Endodermal cell (in vitro differentiated cells): ENCODE measurements around the gene PXDC1. TPM values are rescaled to one million over a fixed set of nuclear protein-coding genes. Genes with fewer than 3 reads are reported as not detected.
A peak's percentile ranks its signal among the peaks of the same experiment; 100 is the strongest.

Source experiments
- DNase-seq: peaks from one replicate; pipeline ENCODE4 v3.0.0-alpha.2; 2017
- H3K27ac ChIP-seq: 2 replicates; pipeline ENCODE4 v1.5.1; 2013; ENCODE audit warnings: mild to moderate bottlenecking, low read depth, low read length, moderate library complexity
- H3K27me3 ChIP-seq: 2 replicates; pipeline ENCODE4 v1.6.1; 2013; ENCODE audit warnings: mild to moderate bottlenecking, low read length, moderate library complexity; ENCODE audit not compliant: insufficient read depth, control insufficient read depth, poor library complexity, severe bottlenecking
- H3K36me3 ChIP-seq: 2 replicates; pipeline ENCODE4 v1.7.0; 2013; ENCODE audit warnings: mild to moderate bottlenecking, low read length, moderate library complexity; ENCODE audit not compliant: control insufficient read depth, insufficient read depth
- H3K4me1 ChIP-seq: one replicate; pipeline ENCODE4 v1.7.0; 2013; ENCODE audit warnings: low read length; ENCODE audit not compliant: control insufficient read depth, insufficient read depth
- H3K4me3 ChIP-seq: 2 replicates; pipeline ENCODE4 v1.5.1; 2013; ENCODE audit warnings: mild to moderate bottlenecking, low read length, moderate library complexity
- H3K9ac ChIP-seq: 2 replicates; pipeline ENCODE4 v1.6.1; 2013; ENCODE audit warnings: mild to moderate bottlenecking, low read length, moderate library complexity; ENCODE audit not compliant: poor library complexity, severe bottlenecking; ENCODE audit errors: extremely low read depth
- H3K9me3 ChIP-seq: 2 replicates; pipeline ENCODE4 v1.6.1; 2013; ENCODE audit warnings: mild to moderate bottlenecking, low read length, moderate library complexity; ENCODE audit not compliant: control insufficient read depth
- H3K27ac Mint-ChIP-seq: 2 replicates; pipeline ENCODE4 v1.8.0; 2020; ENCODE audit warnings: mixed read lengths
- H3K27me3 Mint-ChIP-seq: 2 replicates; pipeline ENCODE4 v1.8.0; 2021; ENCODE audit warnings: mild to moderate bottlenecking, mixed read lengths; ENCODE audit not compliant: insufficient read depth
- H3K36me3 Mint-ChIP-seq: 2 replicates; pipeline ENCODE4 v1.8.0; 2020; ENCODE audit warnings: low read depth, mixed read lengths
- H3K4me1 Mint-ChIP-seq: 2 replicates; pipeline ENCODE4 v1.8.0; 2020; ENCODE audit warnings: mixed read lengths
- H3K4me3 Mint-ChIP-seq: 2 replicates; pipeline ENCODE4 v1.8.0; 2020; ENCODE audit warnings: mild to moderate bottlenecking, moderate library complexity, mixed read lengths
- H3K9me3 Mint-ChIP-seq: 2 replicates; pipeline ENCODE4 v1.8.0; 2020; ENCODE audit warnings: mild to moderate bottlenecking, mixed read lengths
- CTCF ChIP-seq: fragments of 200-600 bp; sonication (generic); conservative IDR thresholded peaks from 2 replicates; pipeline ENCODE4 v1.5.0; 2021; ENCODE audit warnings: antibody characterized with exemption, mild to moderate bottlenecking
- WGBS, 2 experiments: methylation state at CpG; one replicate each; pipeline versions ENCODE4 v1.1.5 to v1.1.7; 2013; ENCODE audit warnings: missing lambda C conversion rate in 2 of 2, mixed read lengths in 1 of 2; ENCODE audit not compliant: insufficient coverage in 1 of 2, insufficient read length in 1 of 2; 5-methylcytosine and 5-hydroxymethylcytosine counted together
- long read RNA-seq, 4 experiments: library from polyadenylated mRNA in 2 of 4; library from RNA in 1 of 4; library from capped mRNA in 1 of 4; stranded (forward) in 3 of 4; unstranded in 1 of 4; transcript quantifications; one replicate each; pipeline ENCODE4 v2.0.0, GENCODE V29; 2020 to 2021; ENCODE audit warnings: inconsistent platforms in 1 of 4
- polyA plus RNA-seq, 2 experiments: library from polyadenylated mRNA; stranded (reverse); fragments of 50-300 nt; gene quantifications; one replicate each; pipeline ENCODE4 v1.2.3, GENCODE V29; 2013
- total RNA-seq, 2 donors: library from RNA; stranded (reverse); fragmentation: NEBNext Ultra II Directional in 1 of 2; extraction: Animal tissue kit (Norgen Biotek cat#: 25700) in 1 of 2; gene quantifications; 2 replicates in 1 of 2; 3 replicates in 1 of 2; pipeline ENCODE4 v1.2.1, GENCODE V29; 2021

PXDC1 gene, protein sequence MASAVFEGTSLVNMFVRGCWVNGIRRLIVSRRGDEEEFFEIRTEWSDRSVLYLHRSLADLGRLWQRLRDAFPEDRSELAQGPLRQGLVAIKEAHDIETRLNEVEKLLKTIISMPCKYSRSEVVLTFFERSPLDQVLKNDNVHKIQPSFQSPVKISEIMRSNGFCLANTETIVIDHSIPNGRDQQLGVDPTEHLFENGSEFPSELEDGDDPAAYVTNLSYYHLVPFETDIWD
- 1 to 10 TPM; 3.3 to 4.6 TPM for total RNA-seq
- 8.0 TPM for polyA plus RNA-seq (2013, experiment 1 of 2)
- 9.8 TPM for polyA plus RNA-seq (2013, experiment 2 of 2)
- long read RNA-seq, experiment 1 = 0 reads
- long read RNA-seq, experiment 2, transcript PXDC1-202 (5 exons, 2,190 nt) = major isoform, 9 of 17 reads
- long read RNA-seq, experiment 2, partial matches to known transcripts = 1 of 17 reads
- long read RNA-seq, experiment 2, other reads (novel, unspliced or antisense) = 7 of 17 reads
- long read RNA-seq, experiment 3, partial matches to known transcripts = 0 of 1 reads
- long read RNA-seq, experiment 3, other reads (novel, unspliced or antisense) = 1 of 1 reads
- long read RNA-seq, experiment 4 = 0 reads

- H3K27ac ChIP-seq = no peak within 1 kb of the TSS
Measured at GRCh38 chr6:3751077-3751729, at the start of gene PXDC1. Gene PXDC1 (minus strand): TSS chr6:3751713. CDS start chr6:3751531, 182 bp downstream.

DNA sequence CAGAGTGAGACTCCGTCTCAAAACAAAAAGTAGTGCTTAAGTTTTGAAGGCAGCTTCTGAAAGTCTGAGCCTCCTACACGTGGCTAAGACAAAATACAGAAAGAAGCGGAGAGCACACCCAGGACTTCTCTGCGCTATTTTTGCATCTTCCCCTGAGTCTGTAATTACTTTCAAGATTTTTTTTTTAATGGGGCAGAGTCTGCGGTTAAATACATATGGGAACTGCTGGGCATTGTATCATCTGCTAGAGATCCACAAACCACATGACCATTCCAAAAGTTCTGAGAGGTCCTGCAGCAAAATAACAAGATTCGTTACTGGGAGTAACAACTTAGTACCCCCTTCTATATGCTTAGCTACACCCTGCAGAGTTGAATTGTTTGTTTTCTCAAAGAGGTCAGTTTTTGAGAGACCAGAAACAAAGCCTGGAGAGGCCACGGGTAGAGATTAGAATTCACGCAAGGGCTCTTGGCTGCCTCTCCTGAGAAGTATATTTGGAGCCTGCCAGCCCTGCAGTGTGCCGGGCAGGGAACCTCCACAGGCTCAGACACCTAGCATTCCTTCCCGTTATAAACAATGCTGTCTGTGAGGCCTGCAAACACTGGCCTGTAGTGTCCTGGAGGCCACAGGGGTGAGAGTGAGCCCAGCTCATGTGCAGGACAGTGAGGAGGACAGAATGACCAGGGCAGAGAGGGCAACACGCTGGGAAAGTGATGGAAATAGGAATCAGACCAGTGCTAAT lies 49.5 kb upstream of the PXDC1 start:
- no peak overlapping the region for H3K27ac Mint-ChIP-seq
- Histone ChIP-seq H3K4me3 (no peak overlapping the region), H3K9ac (no peak overlapping the region), H3K27ac (peak overlapping the region; percentile 67), H3K27me3 (no peaks in the 10 kb centered on the region), H3K9me3 (no peaks in the 10 kb centered on the region), H3K36me3 (no peaks in the 10 kb centered on the region), H3K4me1 (peaks cover 11% of the 10 kb centered on the region)
- DNase-seq = peak; percentile 62
- peaks cover 33% of the 10 kb centered on the region for H3K4me1 Mint-ChIP-seq
- 61 to 70% methylated on average over 11 of the region's 11 CpGs for WGBS, 2 experiments
- H3K27me3 Mint-ChIP-seq = peaks cover 6% of the 10 kb centered on the region
- no peak for TF ChIP-seq CTCF
- H3K9me3 Mint-ChIP-seq = no peaks in the 10 kb centered on the region
- H3K36me3 Mint-ChIP-seq = no peaks in the 10 kb centered on the region
- no peak overlapping the region for H3K4me3 Mint-ChIP-seq

More at GRCh38 chr6:3751077-3751729, at the start of gene PXDC1:
- peak within 1 kb of the TSS; percentile 56 for H3K4me3 Mint-ChIP-seq
- H3K27ac Mint-ChIP-seq = no peak within 1 kb of the TSS
- no peak within 1 kb of the TSS for H3K9ac ChIP-seq
- no peaks in the 10 kb centered on the region for H3K4me1 ChIP-seq
- WGBS, 2 experiments = 0 to 1% methylated on average over 15 to 88 of the region's 88 CpGs
- DNase-seq = peak; percentile 75
- H3K9me3 Mint-ChIP-seq = no peaks in the 10 kb centered on the region
- H3K36me3 Mint-ChIP-seq = no peaks in the 10 kb centered on the region
- TF ChIP-seq CTCF = no peak
- peaks cover 43% of the 10 kb centered on the region for H3K27me3 ChIP-seq
- peaks cover 38% of the 10 kb centered on the region for H3K27me3 Mint-ChIP-seq
- no peaks in the 10 kb centered on the region for H3K9me3 ChIP-seq
- peak within 1 kb of the TSS; percentile 71 for H3K4me3 ChIP-seq
- no peaks in the 10 kb centered on the region for H3K36me3 ChIP-seq
- H3K4me1 Mint-ChIP-seq = peaks cover 10% of the 10 kb centered on the region

- Histone ChIP-seq H3K9ac (no peak overlapping the region), H3K27ac (no peak overlapping the region), H3K4me3 (no peak overlapping the region), H3K36me3 (no peaks in the 10 kb centered on the region), H3K9me3 (no peaks in the 10 kb centered on the region), H3K27me3 (no peaks in the 10 kb centered on the region), H3K4me1 (peaks cover 11% of the 10 kb centered on the region)
- 92 to 98% methylated on average over 4 to 6 of the region's 6 CpGs for WGBS, 2 experiments
- TF ChIP-seq CTCF = no peak
- Mint-ChIP-seq H3K27ac (no peak overlapping the region), H3K27me3 (peaks cover 6% of the 10 kb centered on the region), H3K36me3 (no peaks in the 10 kb centered on the region), H3K4me1 (peaks cover 31% of the 10 kb centered on the region), H3K4me3 (no peak overlapping the region), H3K9me3 (no peaks in the 10 kb centered on the region)
- DNase-seq = no peak
Measured at GRCh38 chr6:3799719-3800118, 48.2 kb upstream of the PXDC1 start.
